Measurements from ENCODE around the gene HDAC4.
"Not testable (repeated sequence)": the region's sequence is repeated elsewhere in the genome, so short reads cannot be mapped to it uniquely, and the experiment has no call there.

The HDAC4 gene

DNA sequence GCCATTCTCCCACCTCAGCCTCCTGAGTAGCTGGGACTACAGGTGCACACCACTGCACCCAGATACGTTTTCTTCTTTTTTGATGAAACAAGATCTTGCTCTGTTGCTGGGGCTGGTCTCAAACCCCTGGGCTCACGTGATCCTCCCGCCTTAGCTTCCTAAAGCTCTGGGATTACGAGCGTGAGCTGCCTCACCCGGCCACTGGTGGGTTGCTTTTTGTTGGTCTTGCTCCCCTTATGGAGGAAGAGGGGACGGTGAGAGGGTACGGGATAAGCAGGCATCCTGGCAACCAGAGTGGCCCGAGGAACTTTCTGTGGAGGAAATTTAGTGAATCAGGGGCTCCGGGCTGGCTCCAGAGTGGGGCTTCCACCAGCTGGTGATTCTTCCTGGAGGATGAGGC lies 222.3 kb downstream of the HDAC4 start:
- DNase-seq: no peak

DNA sequence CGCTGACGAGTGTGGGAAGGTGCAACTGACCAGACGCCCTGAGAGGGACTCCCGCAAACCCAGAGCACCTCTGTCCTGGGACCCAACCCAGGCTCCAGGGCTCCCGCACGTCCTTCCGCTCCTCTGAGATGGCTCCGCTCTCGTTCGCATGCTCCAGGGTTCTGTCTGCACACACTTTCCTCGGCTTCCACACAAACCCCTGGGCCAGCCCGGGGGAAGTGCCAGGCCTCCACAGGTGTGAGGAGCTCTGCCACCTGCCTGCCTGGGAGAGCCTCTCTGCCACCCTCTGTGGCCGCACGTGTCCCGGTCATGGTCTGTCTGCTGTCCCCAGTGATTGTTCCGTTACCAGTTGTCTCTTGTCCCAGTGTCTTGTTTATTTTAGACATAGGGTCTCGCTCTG lies 222.9 kb downstream of the HDAC4 start:
- no peak for DNase-seq

DNA sequence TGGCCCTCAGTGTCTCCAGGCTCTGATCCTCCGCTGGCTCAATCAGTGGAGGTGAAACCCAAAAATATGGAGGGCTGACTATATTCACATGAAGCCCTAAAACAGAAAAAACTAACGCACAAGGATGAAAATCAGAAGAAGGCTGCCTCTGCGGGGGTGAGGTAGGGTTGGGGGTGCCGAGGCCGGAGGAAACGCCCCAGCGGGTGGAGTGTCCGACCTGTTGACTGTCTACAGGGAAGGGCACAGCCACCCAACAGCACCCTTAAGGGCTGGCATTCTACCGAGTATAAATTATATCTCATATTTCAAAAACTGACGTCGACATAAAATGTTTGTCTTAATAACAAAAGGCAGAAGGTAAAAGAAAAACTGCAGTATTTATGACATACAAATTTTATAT lies 223.5 kb downstream of the HDAC4 start:
- no peak for DNase-seq

GRCh38 chr2:239176138-239176803 lies 224.5 kb downstream of the HDAC4 start:
- DNase-seq: not testable (repeated sequence)

DNA sequence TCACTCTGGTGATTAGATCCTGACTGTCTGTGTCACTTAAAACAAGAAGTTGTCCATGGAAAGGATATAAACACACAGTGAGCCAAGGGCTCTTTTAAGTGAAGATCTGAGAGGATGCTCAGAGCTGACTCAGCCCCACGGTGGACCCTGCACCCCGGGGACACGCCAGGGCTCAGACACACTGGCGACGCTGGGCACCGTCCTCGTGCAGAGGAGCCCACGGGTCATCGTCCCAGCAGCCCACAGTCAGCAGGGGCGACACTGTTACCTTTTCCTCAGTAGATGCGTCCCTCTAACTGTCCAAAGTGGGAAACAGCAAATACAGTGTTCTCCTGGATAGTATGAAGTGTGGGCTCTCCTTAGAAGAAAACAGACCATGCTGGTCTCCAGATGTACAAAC lies 225.6 kb downstream of the HDAC4 start:
- no peak for DNase-seq

- DNase-seq: peak; percentile 13
Measured at GRCh38 chr2:239173301-239173700, 227.5 kb downstream of the HDAC4 start.

- no peak for DNase-seq
Measured at GRCh38 chr2:239171643-239172042, 229.2 kb downstream of the HDAC4 start.

DNA sequence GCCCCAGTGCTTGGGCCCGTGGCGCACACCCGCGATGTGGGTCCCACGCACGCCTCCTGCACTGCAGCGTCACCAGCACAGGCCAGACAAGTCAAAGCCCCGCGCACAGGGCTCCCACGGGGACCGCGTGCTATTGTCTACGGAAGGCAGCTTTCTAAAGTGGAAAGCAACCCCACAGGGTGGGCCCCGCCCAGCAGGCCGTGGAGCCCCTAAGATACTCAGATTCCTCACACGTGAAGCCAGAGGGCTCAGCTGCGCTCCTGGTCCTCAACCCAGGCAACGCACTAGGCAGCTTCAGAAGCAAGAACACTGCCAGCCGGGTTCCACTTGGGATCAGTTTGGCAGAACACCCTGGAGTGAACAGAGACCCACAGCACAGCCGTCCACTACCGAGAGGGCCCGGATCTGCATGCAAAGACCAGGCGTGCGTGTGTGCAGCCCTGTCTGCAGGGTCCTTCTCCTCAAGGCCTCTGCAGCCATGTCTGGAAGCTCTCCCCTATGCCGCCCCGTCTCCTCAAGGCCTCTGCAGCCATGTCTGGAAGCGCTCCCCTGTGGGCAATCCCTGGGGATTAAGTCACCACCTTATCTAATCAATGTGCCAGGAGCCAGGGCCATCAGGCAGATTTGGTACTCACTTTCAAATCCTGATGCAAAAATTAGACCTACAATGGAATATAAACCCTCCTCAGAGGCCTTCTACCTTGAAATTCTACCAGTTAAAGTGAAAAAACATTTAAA lies 231.3 kb downstream of the HDAC4 start:
- no peak for DNase-seq

GRCh38 chr2:239168575-239168974 lies 232.2 kb downstream of the HDAC4 start:
- no peak for DNase-seq

GRCh38 chr2:239167766-239168444 lies 232.9 kb downstream of the HDAC4 start:
- no peak for DNase-seq

- DNase-seq: no peak
Measured at GRCh38 chr2:239167011-239167673, 233.7 kb downstream of the HDAC4 start.

GRCh38 chr2:239166201-239166834 lies 234.5 kb downstream of the HDAC4 start:
- no peak for DNase-seq

GRCh38 chr2:239165206-239165831 lies 235.5 kb downstream of the HDAC4 start:
- DNase-seq: no peak

- no peak for DNase-seq
Measured at GRCh38 chr2:239164335-239164871, 236.4 kb downstream of the HDAC4 start.

- DNase-seq: no peak
Measured at GRCh38 chr2:239163688-239164334, 237.0 kb downstream of the HDAC4 start.

- DNase-seq: no peak
Measured at GRCh38 chr2:239162976-239163687, 237.7 kb downstream of the HDAC4 start.

- DNase-seq: no peak
Measured at GRCh38 chr2:239162141-239162821, 238.5 kb downstream of the HDAC4 start.

GRCh38 chr2:239161711-239162140 lies 239.1 kb downstream of the HDAC4 start:
- no peak for DNase-seq

GRCh38 chr2:239160226-239161143 lies 240.3 kb downstream of the HDAC4 start:
- no peak for DNase-seq
